HL-60/S4 (cell line): ENCODE results near the gene C2orf92.

Experiments
- in situ Hi-C: fragments of 300-500 bp; cut with MboI; formaldehyde crosslinking; loops from 2 replicates; pipeline ENCODE4 v1.14.3; 2022; ENCODE audit warnings: low sequenced_read_pairs

Gene C2orf92

GRCh38 chr2:97659256-97660043 lies 10.1 kb upstream of the C2orf92 start:
- in situ Hi-C loops, result loop anchor here (25.0 kb wide), 1 partner anchor 1597 kb away; no protein-coding TSS in a partner anchor

- in situ Hi-C loops, result loop anchor here (25.0 kb wide), 1 partner anchor 1598 kb away; no protein-coding TSS in a partner anchor
These were observed 9.3 kb upstream of the C2orf92 start for GRCh38 chr2:97660044-97660774.

GRCh38 chr2:97660775-97661389 lies 8.6 kb upstream of the C2orf92 start:
- in situ Hi-C loops, result loop anchor here (25.0 kb wide), 1 partner anchor 1599 kb away; no protein-coding TSS in a partner anchor

DNA sequence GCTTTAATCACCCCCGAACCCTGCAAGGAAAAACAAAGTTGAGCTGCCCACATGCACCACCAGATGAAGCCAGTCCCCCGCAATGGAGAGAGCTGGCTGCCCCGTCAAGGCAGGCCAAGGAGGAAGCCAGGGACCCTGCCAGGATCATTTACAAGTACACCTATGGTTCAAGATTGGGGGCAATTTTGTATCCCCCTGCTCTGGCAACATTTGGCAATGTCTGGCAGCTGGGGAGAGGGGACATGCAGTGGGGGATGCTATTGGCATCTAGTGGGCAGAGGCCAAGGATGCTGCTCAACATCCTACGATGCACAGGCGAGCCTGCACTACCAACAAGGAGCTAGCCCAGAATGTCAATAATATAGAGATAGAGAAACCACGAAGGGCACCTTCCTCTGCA lies 7.6 kb upstream of the C2orf92 start:
- in situ Hi-C loops, result loop anchor here (25.0 kb wide), 1 partner anchor 1600 kb away; no protein-coding TSS in a partner anchor

GRCh38 chr2:97662386-97662894 lies 7.1 kb upstream of the C2orf92 start:
- in situ Hi-C loops, result loop anchor here (25.0 kb wide), 1 partner anchor 1600 kb away; no protein-coding TSS in a partner anchor

DNA sequence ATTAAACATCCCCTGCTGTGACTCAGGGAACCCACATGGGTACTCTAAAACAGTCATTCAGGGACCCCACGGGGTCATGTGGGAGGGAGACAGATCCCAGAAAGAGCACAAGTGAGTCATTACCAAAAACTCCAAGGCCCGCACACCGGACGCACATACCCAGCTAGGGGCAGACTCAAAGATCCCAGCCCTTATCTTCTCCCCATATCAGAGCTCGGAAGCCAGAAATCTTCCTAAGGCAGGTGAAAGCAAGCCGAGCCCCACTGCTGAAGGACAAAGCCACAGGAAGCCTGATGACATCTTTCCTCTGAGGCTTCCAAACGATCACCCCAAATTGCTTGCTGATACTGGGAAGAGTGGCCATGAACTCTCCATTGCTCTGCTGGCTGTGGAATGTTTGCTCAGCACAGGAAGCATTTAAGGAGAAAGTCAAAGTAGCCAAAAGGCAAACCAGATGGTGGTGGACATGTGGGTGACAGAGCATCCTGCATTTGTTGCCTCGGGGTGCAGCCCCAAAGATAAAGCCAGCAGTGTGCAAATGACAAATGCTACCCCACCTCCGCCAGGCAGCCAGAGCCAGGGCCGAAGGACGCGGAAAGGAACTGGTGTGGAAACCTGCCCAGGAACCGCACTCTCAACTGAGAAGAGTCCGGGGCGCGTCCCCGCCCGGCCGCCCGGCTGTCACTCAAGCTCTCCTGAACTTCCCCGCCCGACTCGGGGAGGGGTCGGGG lies 6.5 kb upstream of the C2orf92 start:
- in situ Hi-C loops, result loop anchor here (25.0 kb wide), 1 partner anchor 1601 kb away; no protein-coding TSS in a partner anchor

GRCh38 chr2:97663626-97663961 lies 5.9 kb upstream of the C2orf92 start:
- in situ Hi-C loops, result loop anchor here (25.0 kb wide), 1 partner anchor 1601 kb away; no protein-coding TSS in a partner anchor

DNA sequence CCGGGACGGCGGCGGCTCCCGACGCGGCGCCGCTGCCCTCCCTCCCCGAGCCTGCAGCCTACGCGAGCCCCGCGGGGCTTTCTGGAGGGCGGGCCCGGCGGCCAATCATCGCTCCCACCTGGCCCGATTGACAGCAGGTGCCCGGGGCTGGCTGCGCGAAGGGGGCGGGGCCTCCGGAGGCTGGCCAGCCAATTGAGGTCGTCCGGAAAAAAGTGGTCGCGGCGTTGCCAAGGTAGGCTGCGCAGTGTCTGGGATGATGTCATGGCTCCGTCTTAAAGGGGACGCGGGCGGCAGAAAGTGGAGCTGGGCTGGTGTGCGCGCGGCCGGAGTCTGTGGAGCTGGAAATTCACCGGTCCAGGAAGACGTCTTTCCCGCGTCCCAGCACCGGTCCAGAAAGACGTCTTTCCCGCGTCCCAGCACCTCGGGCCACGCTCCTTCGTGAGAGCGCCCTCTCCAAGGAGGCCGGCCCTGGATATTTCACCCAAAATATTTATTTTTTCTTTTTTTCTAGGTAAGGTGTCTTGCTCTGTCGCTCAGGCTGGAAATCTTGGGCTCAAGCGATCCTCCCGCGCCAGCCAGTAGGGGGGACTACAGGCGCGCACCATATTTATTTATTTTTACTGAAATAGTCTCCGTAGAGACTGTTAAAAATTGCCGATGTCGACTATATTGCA lies 5.4 kb upstream of the C2orf92 start, which contains the start of gene ACTR1B:
TSS of gene ACTR1B (minus strand) at position 83 of the 674 bp plus-strand sequence. CDS start 154 bp downstream, outside the sequence.
- in situ Hi-C loops, result loop anchor here (25.0 kb wide), 1 partner anchor 1602 kb away; no protein-coding TSS in a partner anchor

DNA sequence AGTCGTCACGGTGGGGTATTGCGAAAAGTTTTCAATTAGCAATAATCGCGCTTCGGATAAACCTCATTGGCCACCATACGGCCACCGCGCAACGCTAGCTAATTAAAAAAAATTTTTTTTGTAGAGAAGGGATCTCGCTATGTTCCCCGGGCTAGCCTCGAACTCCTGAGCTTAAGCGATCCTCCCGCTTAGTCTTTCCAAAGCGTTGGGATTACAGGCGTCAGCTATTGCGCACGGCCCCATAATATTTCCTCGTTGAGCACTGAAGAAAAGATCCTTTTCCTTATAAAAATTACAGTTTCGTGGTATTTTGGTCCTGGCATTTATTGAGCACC lies 4.9 kb upstream of the C2orf92 start:
- in situ Hi-C loops, result loop anchor here (25.0 kb wide), 1 partner anchor 1602 kb away; no protein-coding TSS in a partner anchor

GRCh38 chr2:97670471-97670870 lies 958 bp downstream of the C2orf92 start:
- in situ Hi-C loops, result loop anchor here (25.0 kb wide), 1 partner anchor 1608 kb away; no protein-coding TSS in a partner anchor

DNA sequence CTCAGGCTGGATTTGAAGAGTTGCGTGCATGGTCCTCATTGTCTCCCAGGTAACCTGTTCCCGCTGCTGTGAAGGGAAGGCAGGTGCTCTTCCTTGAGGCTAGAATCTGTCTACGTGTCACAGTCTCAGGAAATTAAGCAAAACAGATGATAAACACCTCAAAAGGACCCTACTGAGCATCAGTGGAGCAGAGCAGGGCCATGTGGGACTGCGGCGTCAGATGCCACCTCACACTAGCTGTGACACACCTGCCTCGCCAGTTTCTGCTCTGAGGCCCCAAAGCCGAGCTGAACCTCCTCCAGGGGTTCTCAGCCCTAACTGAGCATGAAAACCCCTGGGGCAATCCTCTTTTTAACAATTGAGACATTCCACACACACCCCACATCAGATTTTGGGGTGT lies 2.0 kb downstream of the C2orf92 start:
- in situ Hi-C loops, result loop anchor here (25.0 kb wide), 1 partner anchor 1609 kb away; no protein-coding TSS in a partner anchor

DNA sequence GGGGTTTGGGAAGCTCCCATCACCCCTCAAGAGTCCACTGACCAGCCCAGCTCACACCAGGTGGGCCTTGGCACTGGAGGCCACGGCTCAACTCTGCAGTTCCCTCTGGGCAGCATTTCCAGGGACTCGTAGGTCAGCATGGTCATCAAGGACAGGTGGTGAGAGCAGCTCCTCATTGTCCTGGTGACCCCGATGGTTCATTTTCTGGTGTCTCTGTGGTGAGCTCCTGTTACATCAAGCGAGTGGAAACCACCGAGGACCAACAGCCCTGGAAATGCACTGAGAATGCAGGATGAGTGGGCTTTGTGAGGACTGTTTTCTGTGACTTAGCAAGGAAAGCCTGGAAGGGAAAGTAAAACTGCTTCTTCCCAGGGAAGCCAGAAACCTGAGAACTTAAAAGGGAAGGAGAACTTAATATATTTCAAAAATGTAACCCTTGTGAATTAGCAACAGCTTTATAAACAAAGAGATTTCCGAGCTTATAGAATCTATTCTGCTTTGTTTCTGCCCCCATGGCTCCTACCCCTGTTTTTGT lies 3.2 kb downstream of the C2orf92 start:
- in situ Hi-C loops, result loop anchor here (25.0 kb wide), 1 partner anchor 1610 kb away; no protein-coding TSS in a partner anchor

DNA sequence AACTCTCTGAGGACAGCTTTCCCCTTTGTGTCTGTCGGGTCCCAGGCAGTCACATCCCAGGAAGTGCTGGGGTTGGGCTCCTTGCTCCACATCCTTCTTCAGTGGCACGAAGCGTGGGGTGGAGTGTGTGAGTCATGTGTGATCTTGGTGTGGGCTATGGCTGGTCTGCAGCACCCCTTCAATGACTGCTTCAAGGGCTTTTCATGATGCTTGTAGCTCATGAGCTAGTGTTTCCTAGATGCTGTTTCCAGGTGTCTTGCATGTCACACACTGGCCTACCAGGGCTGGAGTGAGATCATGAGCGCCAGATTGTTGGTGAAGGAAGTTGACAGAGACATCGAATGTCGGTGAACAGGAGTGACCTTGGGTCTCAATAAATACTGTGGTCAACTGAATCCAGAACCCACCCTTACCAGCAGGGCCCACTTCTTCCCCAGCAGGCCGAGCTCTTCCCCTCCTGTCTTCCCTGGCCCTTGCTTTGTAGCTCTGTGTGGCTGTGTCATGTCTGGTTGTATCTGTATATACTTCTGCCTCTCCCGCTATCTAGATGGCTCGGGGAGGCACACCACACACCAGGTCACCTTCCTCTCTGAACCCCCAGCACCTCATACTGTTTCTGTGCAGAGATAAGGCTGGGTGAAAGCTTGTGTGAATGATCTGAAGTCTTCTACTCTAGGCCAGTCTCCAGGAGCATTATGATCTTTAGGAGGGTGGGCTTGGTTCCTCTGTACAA lies 3.8 kb downstream of the C2orf92 start:
- in situ Hi-C loops, result loop anchor here (25.0 kb wide), 1 partner anchor 1611 kb away; no protein-coding TSS in a partner anchor

DNA sequence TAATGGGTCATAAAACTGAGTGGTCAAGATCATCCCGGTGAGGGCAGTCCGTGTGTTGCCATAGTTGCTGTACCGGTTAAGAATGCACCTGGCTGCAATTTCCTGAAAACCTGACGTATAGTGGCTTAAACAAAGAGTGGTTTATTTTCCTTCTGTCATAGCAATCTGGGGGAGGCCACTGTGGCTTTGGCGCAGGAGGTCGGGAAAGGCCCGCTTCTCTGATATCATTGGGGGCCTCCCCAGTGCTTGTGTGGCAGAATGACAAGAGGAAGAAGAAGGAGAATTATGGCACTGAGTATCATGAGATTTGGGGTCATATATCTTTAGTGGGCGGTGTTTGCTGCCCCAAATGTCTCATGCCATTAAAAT lies 4.4 kb downstream of the C2orf92 start:
- in situ Hi-C loops, result loop anchor here (25.0 kb wide), 1 partner anchor 1612 kb away; no protein-coding TSS in a partner anchor

- in situ Hi-C loops, result no loop called here
These were observed 6.1 kb downstream of the C2orf92 start for GRCh38 chr2:97675430-97676113.

DNA sequence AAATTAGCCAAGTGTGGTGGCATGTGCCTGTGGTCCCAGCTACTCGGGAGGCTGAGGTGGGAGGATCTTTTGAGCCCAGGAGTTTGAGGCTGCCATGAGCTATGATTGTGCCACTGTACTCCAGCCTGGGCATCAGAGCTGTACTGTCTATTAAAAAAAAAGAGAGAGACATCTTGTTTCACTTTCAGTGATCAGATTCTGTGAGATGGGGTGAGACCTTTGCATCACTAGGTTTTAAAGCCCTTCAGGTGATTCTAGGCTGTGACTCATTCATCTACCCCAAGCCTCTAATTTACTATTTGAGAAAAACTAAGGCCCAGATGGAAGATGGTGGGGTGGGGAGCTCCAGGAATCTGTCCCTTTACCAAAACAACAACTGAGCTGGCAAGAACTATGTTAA lies 7.1 kb downstream of the C2orf92 start:
- in situ Hi-C loops, result no loop called here

- in situ Hi-C loops, result no loop called here
These were observed 8.0 kb downstream of the C2orf92 start for GRCh38 chr2:97677480-97677879.

- in situ Hi-C loops, result no loop called here
These were observed 8.8 kb downstream of the C2orf92 start for GRCh38 chr2:97678298-97678697.
